ENCODE measurements around the gene APOBEC3F. TPM values are rescaled to one million over a fixed set of nuclear protein-coding genes. Genes with fewer than 3 reads are reported as not detected.
"Not testable (repeated sequence)": the region's sequence is repeated elsewhere in the genome, so short reads cannot be mapped to it uniquely, and the experiment has no call there.

APOBEC3F gene
- total and polyA plus RNA-seq, 3 experiments from 2014 or later: 20.5 to 30.1 (median 28.4) TPM

GRCh38 chr22:39017596-39018365 is 22.9 kb upstream of the APOBEC3F start:
- Mint-ChIP-seq H3K4me1 (peaks cover 49 to 76% (median 59%) of the 10 kb centered on the region in 3 donors), H3K36me3 (peaks cover 0 to 53% (median 7%) of the 10 kb centered on the region in 3 donors), H3K27me3 (no peaks in the 10 kb centered on the region), H3K9me3 (no peaks in the 10 kb centered on the region), H3K4me3 (peak overlapping the region in 6 of 7 donors; percentile 29 to 74 (median 50)), H3K27ac (peak overlapping the region in 6 of 8 donors; percentile 69 to 94 (median 80))
- no peaks in the 10 kb centered on the region for H3K9me3 ChIP-seq (ENCODE audit: low read length)
- peaks cover 25% of the 10 kb centered on the region for H3K4me1 ChIP-seq (ENCODE audit: insufficient read depth, low read length)
- POLR2A ChIA-PET: interaction anchor here (0.6 kb wide), 1 partner anchor 134 kb away, joined by 3 read pairs; no protein-coding TSS in a partner anchor
- CTCF ChIA-PET: no interaction called here
- no peaks in the 10 kb centered on the region for H3K27me3 ChIP-seq (ENCODE audit: insufficient read depth, low read length, poor library complexity, severe bottlenecking)
- no peaks in the 10 kb centered on the region for H3K36me3 ChIP-seq (ENCODE audit: insufficient read depth, low read length)
- H3K4me3 ChIP-seq (ENCODE audit: low read length): no peak overlapping the region
- DNase-seq: no peak
- H3K27ac ChIP-seq (ENCODE audit: low read depth, low read length): no peak overlapping the region

GRCh38 chr22:39020021-39020651 is 20.5 kb upstream of the APOBEC3F start:
- H3K9me3 ChIP-seq (ENCODE audit: low read length); H3K4me3 ChIP-seq (ENCODE audit: low read length); CTCF ChIA-PET; H3K27me3 ChIP-seq (ENCODE audit: insufficient read depth, low read length, poor library complexity, severe bottlenecking); H3K27me3 Mint-ChIP-seq; H3K36me3 ChIP-seq (ENCODE audit: insufficient read depth, low read length); H3K9me3 Mint-ChIP-seq; H3K27ac ChIP-seq (ENCODE audit: low read depth, low read length): not testable (repeated sequence)
- Mint-ChIP-seq H3K4me1 (peaks cover 51 to 73% (median 59%) of the 10 kb centered on the region in 3 donors), H3K36me3 (peaks cover 0 to 60% (median 12%) of the 10 kb centered on the region in 3 donors), H3K27ac (peak overlapping the region; percentile 91 to 100 (median 96)), H3K4me3 (peak overlapping the region; percentile 80 to 96 (median 95))
- POLR2A ChIA-PET: interaction anchor here (0.6 kb wide), 1 partner anchor 67 kb away, joined by 3 read pairs; no protein-coding TSS in a partner anchor
- peak in 1 of 5 donors; percentile 23 for DNase-seq
- peaks cover 36% of the 10 kb centered on the region for H3K4me1 ChIP-seq (ENCODE audit: insufficient read depth, low read length)

GRCh38 chr22:39021552-39022250 is 19.0 kb upstream of the APOBEC3F start:
- H3K27ac Mint-ChIP-seq: peak overlapping the region; percentile 86 to 100 (median 96)
- H3K27ac ChIP-seq (ENCODE audit: low read depth, low read length): peak overlapping the region; percentile 76
- H3K36me3 ChIP-seq (ENCODE audit: insufficient read depth, low read length): peaks cover 8% of the 10 kb centered on the region
- H3K4me1 ChIP-seq (ENCODE audit: insufficient read depth, low read length): peaks cover 35% of the 10 kb centered on the region
- H3K9me3 Mint-ChIP-seq: no peaks in the 10 kb centered on the region
- H3K9me3 ChIP-seq (ENCODE audit: low read length): no peaks in the 10 kb centered on the region
- peak overlapping the region; percentile 79 for H3K4me3 ChIP-seq (ENCODE audit: low read length)
- no peak for DNase-seq
- H3K27me3 Mint-ChIP-seq: no peaks in the 10 kb centered on the region
- POLR2A ChIA-PET: interaction anchor here (0.6 to 1.2 kb wide), 6 partner anchors 16 to 98 kb away, joined by 3 to 7 read pairs (median 6); no protein-coding TSS in a partner anchor
- peaks cover 0 to 66% (median 12%) of the 10 kb centered on the region in 3 donors for H3K36me3 Mint-ChIP-seq
- H3K4me1 Mint-ChIP-seq: peaks cover 50 to 78% (median 53%) of the 10 kb centered on the region in 3 donors
- CTCF ChIA-PET: interaction anchor here (1.0 to 2.0 kb wide), 4 partner anchors 18 to 96 kb away, joined by 3 to 8 read pairs (median 4); no protein-coding TSS in a partner anchor
- peak overlapping the region; percentile 86 to 97 (median 96) for H3K4me3 Mint-ChIP-seq
- H3K27me3 ChIP-seq (ENCODE audit: insufficient read depth, low read length, poor library complexity, severe bottlenecking): no peaks in the 10 kb centered on the region

- Mint-ChIP-seq H3K27me3 (no peaks in the 10 kb centered on the region), H3K36me3 (peaks cover 0 to 54% (median 10%) of the 10 kb centered on the region in 3 donors), H3K4me1 (peaks cover 44 to 69% (median 46%) of the 10 kb centered on the region in 3 donors), H3K4me3 (peak overlapping the region; percentile 49 to 96 (median 63)), H3K27ac (peak overlapping the region; percentile 82 to 96 (median 90)), H3K9me3 (no peaks in the 10 kb centered on the region)
- DNase-seq: peak in 2 of 5 donors; percentile 38 to 56
- Histone ChIP-seq H3K27me3 (ENCODE audit: insufficient read depth, low read length, poor library complexity, severe bottlenecking) (no peaks in the 10 kb centered on the region), H3K4me3 (ENCODE audit: low read length) (no peak overlapping the region), H3K36me3 (ENCODE audit: insufficient read depth, low read length) (peaks cover 8% of the 10 kb centered on the region), H3K9me3 (ENCODE audit: low read length) (no peaks in the 10 kb centered on the region), H3K4me1 (ENCODE audit: insufficient read depth, low read length) (peaks cover 35% of the 10 kb centered on the region), H3K27ac (ENCODE audit: low read depth, low read length) (peak overlapping the region; percentile 16)
- CTCF ChIA-PET: no interaction called here
- POLR2A ChIA-PET: no interaction called here
These were observed 15.9 kb upstream of the APOBEC3F start for GRCh38 chr22:39024519-39025308.

- peak overlapping the region; percentile 33 to 94 (median 77) for H3K27ac Mint-ChIP-seq
- CTCF ChIA-PET: interaction anchor here (1.2 kb wide), 1 partner anchor 19 kb away, joined by 3 read pairs; no protein-coding TSS in a partner anchor
- peaks cover 36 to 54% (median 39%) of the 10 kb centered on the region in 3 donors for H3K4me1 Mint-ChIP-seq
These were observed 14.0 kb upstream of the APOBEC3F start for GRCh38 chr22:39026509-39027150.

GRCh38 chr22:39027717-39028116 is 12.9 kb upstream of the APOBEC3F start:
- Histone ChIP-seq H3K4me3 (ENCODE audit: low read length) (no peak overlapping the region), H3K9me3 (ENCODE audit: low read length) (no peaks in the 10 kb centered on the region), H3K36me3 (ENCODE audit: insufficient read depth, low read length) (peaks cover 8% of the 10 kb centered on the region), H3K27me3 (ENCODE audit: insufficient read depth, low read length, poor library complexity, severe bottlenecking) (no peaks in the 10 kb centered on the region), H3K27ac (ENCODE audit: low read depth, low read length) (no peak overlapping the region), H3K4me1 (ENCODE audit: insufficient read depth, low read length) (peaks cover 24% of the 10 kb centered on the region)
- POLR2A ChIA-PET: no interaction called here
- no peaks in the 10 kb centered on the region for H3K27me3 Mint-ChIP-seq
- no peaks in the 10 kb centered on the region for H3K9me3 Mint-ChIP-seq
- H3K4me1 Mint-ChIP-seq: peaks cover 26 to 43% (median 30%) of the 10 kb centered on the region in 3 donors
- DNase-seq: no peak
- H3K27ac Mint-ChIP-seq: peak overlapping the region in 4 of 8 donors; percentile 29 to 94 (median 86)
- no peak overlapping the region for H3K4me3 Mint-ChIP-seq
- CTCF ChIA-PET: no interaction called here
- H3K36me3 Mint-ChIP-seq: peaks cover 0 to 45% (median 5%) of the 10 kb centered on the region in 3 donors

More at GRCh38 chr22:39026509-39027150, 14.0 kb upstream of the APOBEC3F start:
- Mint-ChIP-seq H3K4me3 (peak overlapping the region in 1 of 7 donors; percentile 69), H3K27me3 (no peaks in the 10 kb centered on the region), H3K9me3 (no peaks in the 10 kb centered on the region), H3K36me3 (peaks cover 0 to 49% (median 8%) of the 10 kb centered on the region in 3 donors)
- Histone ChIP-seq H3K27ac (ENCODE audit: low read depth, low read length) (no peak overlapping the region), H3K4me3 (ENCODE audit: low read length) (no peak overlapping the region), H3K4me1 (ENCODE audit: insufficient read depth, low read length) (peaks cover 31% of the 10 kb centered on the region), H3K36me3 (ENCODE audit: insufficient read depth, low read length) (peaks cover 8% of the 10 kb centered on the region), H3K9me3 (ENCODE audit: low read length) (no peaks in the 10 kb centered on the region), H3K27me3 (ENCODE audit: insufficient read depth, low read length, poor library complexity, severe bottlenecking) (no peaks in the 10 kb centered on the region)
- POLR2A ChIA-PET: no interaction called here
- no peak for DNase-seq

- CTCF ChIA-PET: no interaction called here
- H3K9me3 Mint-ChIP-seq: no peaks in the 10 kb centered on the region
- DNase-seq: no peak
- H3K4me1 Mint-ChIP-seq: peaks cover 24 to 42% (median 29%) of the 10 kb centered on the region in 3 donors
- peaks cover 24% of the 10 kb centered on the region for H3K4me1 ChIP-seq (ENCODE audit: insufficient read depth, low read length)
- H3K9me3 ChIP-seq (ENCODE audit: low read length): no peaks in the 10 kb centered on the region
- peak overlapping the region in 3 of 8 donors; percentile 37 to 91 (median 81) for H3K27ac Mint-ChIP-seq
- POLR2A ChIA-PET: interaction anchor here (0.6 kb wide), 2 partner anchors 24 to 1566 kb away, joined by 4 to 6 read pairs; no protein-coding TSS in a partner anchor
- H3K4me3 Mint-ChIP-seq: no peak overlapping the region
- H3K36me3 Mint-ChIP-seq: peaks cover 0 to 49% (median 5%) of the 10 kb centered on the region in 3 donors
- no peaks in the 10 kb centered on the region for H3K27me3 ChIP-seq (ENCODE audit: insufficient read depth, low read length, poor library complexity, severe bottlenecking)
- no peaks in the 10 kb centered on the region for H3K27me3 Mint-ChIP-seq
- H3K4me3 ChIP-seq (ENCODE audit: low read length): no peak overlapping the region
- no peak overlapping the region for H3K27ac ChIP-seq (ENCODE audit: low read depth, low read length)
- H3K36me3 ChIP-seq (ENCODE audit: insufficient read depth, low read length): peaks cover 8% of the 10 kb centered on the region
These were observed 12.4 kb upstream of the APOBEC3F start for GRCh38 chr22:39028281-39028680.

Data from CD8-positive, alpha-beta memory T cell (primary cell).